GM23338 (cell line): ENCODE measurements around the gene CDON.

Experiments used
- CREB1 ChIP-seq: fragments of 250-450 bp; sonication (Bioruptor Pico); IDR thresholded peaks from 2 replicates; pipeline ENCODE4 v1.5.0; 2020; ENCODE audit warnings: low read depth, mild to moderate bottlenecking, moderate library complexity
- CTCF ChIP-seq, 2 experiments: fragments of 200-600 bp in 1 of 2; sonication (generic) in 1 of 2; conservative IDR thresholded peaks; 2 replicates each; pipeline versions ENCODE4 v1.5.1 to v1.6.1; 2016 to 2017; ENCODE audit warnings: antibody characterized with exemption in 2 of 2, low read depth in 2 of 2, mild to moderate bottlenecking in 2 of 2, moderate library complexity in 1 of 2
- ETS1 ChIP-seq: IDR thresholded peaks from 2 replicates; pipeline ENCODE4 v1.6.1; 2016; ENCODE audit warnings: antibody characterized with exemption
- EZH2 ChIP-seq: fragments of 200-600 bp; sonication (generic); IDR thresholded peaks from one replicate; pipeline ENCODE4 v1.8.0; 2017; ENCODE audit warnings: antibody characterized with exemption, mild to moderate bottlenecking, low read depth; ENCODE audit not compliant: unreplicated experiment
- EZH2phosphoT487 ChIP-seq: fragments of 200-600 bp; sonication (generic); IDR thresholded peaks from one replicate; pipeline ENCODE4 v1.8.1; 2018; ENCODE audit warnings: antibody characterized with exemption; ENCODE audit not compliant: unreplicated experiment
- JUNB ChIP-seq: IDR thresholded peaks from one replicate; pipeline ENCODE4 v1.6.1; 2016; ENCODE audit warnings: antibody characterized with exemption; ENCODE audit not compliant: unreplicated experiment
- NANOG ChIP-seq: IDR thresholded peaks from 2 replicates; pipeline ENCODE4 v1.6.1; 2016; ENCODE audit warnings: antibody characterized with exemption, borderline replicate concordance
- POLR2AphosphoS5 ChIP-seq: IDR thresholded peaks from 2 replicates; pipeline ENCODE4 v1.6.1; 2016; ENCODE audit warnings: antibody characterized with exemption, low read depth
- REST ChIP-seq: IDR thresholded peaks from one replicate; pipeline ENCODE4 v1.6.1; 2018; ENCODE audit warnings: antibody characterized with exemption; ENCODE audit not compliant: unreplicated experiment
- ZNF114 ChIP-seq: fragments of 250-450 bp; sonication (Bioruptor Pico); IDR thresholded peaks from 2 replicates; pipeline ENCODE4 v1.5.0; 2020; ENCODE audit warnings: mild to moderate bottlenecking, moderate library complexity
- ZNF462 ChIP-seq: fragments of 250-450 bp; sonication (Bioruptor Pico); IDR thresholded peaks from 2 replicates; pipeline ENCODE4 v1.5.0; 2020; ENCODE audit warnings: mild to moderate bottlenecking, moderate library complexity

GRCh38 chr11:125954123-125954944 lies 108.3 kb downstream of the CDON start:
- TF ChIP-seq POLR2AphosphoS5 (no peak), CTCF (conservative IDR thresholded peaks at IDR 0.05; ENCODE audit: low read depth in 2 of 2) (no peak), EZH2 (no peak), CREB1 (CRISPR knock-in tag) (no peak), EZH2phosphoT487 (no peak), ETS1 (no peak), NANOG (no peak), REST (no peak), ZNF114 (CRISPR knock-in tag) (no peak), ZNF462 (CRISPR knock-in tag) (no peak), JUNB (no peak)
